Embryonic facial prominence (tissue), 1 donor: ENCODE measurements around the gene AKT1S1.

ENCODE experiments used
- DNase-seq: peaks from one replicate; pipeline ENCODE4 v3.0.0-alpha.2; 2016; ENCODE audit errors: extremely low spot score

Gene AKT1S1

GRCh38 chr19:49907745-49908446 is 30.7 kb upstream of the AKT1S1 start:
- no peak for DNase-seq

GRCh38 chr19:49906879-49907564 is 29.9 kb upstream of the AKT1S1 start:
- DNase-seq = no peak

GRCh38 chr19:49904136-49904535 is 27.0 kb upstream of the AKT1S1 start:
- DNase-seq = no peak

GRCh38 chr19:49896863-49897621 is 19.9 kb upstream of the AKT1S1 start, which contains the start of gene IL4I1:
Gene IL4I1 (minus strand): TSS chr19:49896887. CDS start chr19:49896160, 727 bp downstream.
- DNase-seq = no peak

- no peak for DNase-seq
These were observed 18.6 kb upstream of the AKT1S1 start for GRCh38 chr19:49895566-49896297.

- DNase-seq = no peak
These were observed 17.9 kb upstream of the AKT1S1 start for GRCh38 chr19:49894879-49895565.

- DNase-seq = no peak
These were observed 17.0 kb upstream of the AKT1S1 start for GRCh38 chr19:49894011-49894664.

- no peak for DNase-seq
These were observed 15.6 kb upstream of the AKT1S1 start for GRCh38 chr19:49892716-49893115.

GRCh38 chr19:49891393-49891792 is 14.2 kb upstream of the AKT1S1 start:
- no peak for DNase-seq

- no peak for DNase-seq
These were observed 13.5 kb upstream of the AKT1S1 start for GRCh38 chr19:49890349-49891311.

- DNase-seq = no peak
These were observed 12.7 kb upstream of the AKT1S1 start for GRCh38 chr19:49889687-49890348.

GRCh38 chr19:49889038-49889686 is 12.0 kb upstream of the AKT1S1 start:
- no peak for DNase-seq

GRCh38 chr19:49888510-49888824 is 11.3 kb upstream of the AKT1S1 start:
- DNase-seq = no peak

- no peak for DNase-seq
These were observed 10.7 kb upstream of the AKT1S1 start for GRCh38 chr19:49887665-49888509.

- DNase-seq = no peak
These were observed 10.0 kb upstream of the AKT1S1 start for GRCh38 chr19:49887037-49887664.

- DNase-seq = no peak
These were observed 7.6 kb upstream of the AKT1S1 start for GRCh38 chr19:49884760-49885159.

GRCh38 chr19:49884109-49884508 is 7.0 kb upstream of the AKT1S1 start:
- DNase-seq = no peak
